Large intestine (tissue), 3 donors: Measurements from ENCODE around the gene PRR29. TPM values are rescaled to one million over a fixed set of nuclear protein-coding genes. Genes with fewer than 3 reads are reported as not detected.

Source experiments
- DNase-seq, 2 donors: peaks; one replicate each; pipeline versions ENCODE4 v3.0.0 to v3.0.0-alpha.2; 2013
- H3K27ac ChIP-seq: one replicate; pipeline ENCODE4 v1.5.1; 2013; ENCODE audit warnings: low read length
- H3K27me3 ChIP-seq: 2 replicates; pipeline ENCODE4 v1.6.1; 2013; ENCODE audit warnings: low read length; ENCODE audit not compliant: control insufficient read depth, insufficient read depth
- H3K36me3 ChIP-seq: 2 replicates; pipeline ENCODE4 v1.6.1; 2013; ENCODE audit warnings: low read length; ENCODE audit not compliant: control insufficient read depth, insufficient read depth
- H3K4me1 ChIP-seq: one replicate; pipeline ENCODE4 v1.6.1; 2013; ENCODE audit warnings: low read length; ENCODE audit not compliant: control insufficient read depth, insufficient read depth
- H3K4me3 ChIP-seq: one replicate; pipeline ENCODE4 v1.5.1; 2013; ENCODE audit warnings: low read length
- H3K9me3 ChIP-seq: one replicate; pipeline ENCODE4 v1.6.1; 2013; ENCODE audit warnings: mild to moderate bottlenecking, low read depth, low read length, moderate library complexity; ENCODE audit not compliant: control insufficient read depth
- WGBS: methylation state at CpG from one replicate; pipeline ENCODE4 v1.1.5; 2013; ENCODE audit warnings: low lambda C conversion rate; ENCODE audit not compliant: insufficient coverage; 5-methylcytosine and 5-hydroxymethylcytosine counted together
- polyA plus RNA-seq: library from polyadenylated mRNA; unstranded; fragments of 120-200 nt; gene quantifications from one replicate; pipeline ENCODE4 v1.2.1, GENCODE V29; 2013

PRR29 gene
- polyA plus RNA-seq, 1 donor = 1.2 TPM

- H3K36me3 ChIP-seq = no peaks in the 10 kb centered on the region
- no peaks in the 10 kb centered on the region for H3K9me3 ChIP-seq
- H3K4me1 ChIP-seq = peaks cover 5% of the 10 kb centered on the region
- no peak overlapping the region for H3K4me3 ChIP-seq
- DNase-seq = no peak
- H3K27me3 ChIP-seq = peaks cover 11% of the 10 kb centered on the region
- H3K27ac ChIP-seq = no peak overlapping the region
- no CpG with 5 or more reads among the region's 9 CpGs for WGBS
Observed at GRCh38 chr17:63960006-63960405, 38.1 kb upstream of the PRR29 start.

- DNase-seq = no peak
- no CpG with 5 or more reads among the region's 7 CpGs for WGBS
- no peaks in the 10 kb centered on the region for H3K9me3 ChIP-seq
- H3K4me1 ChIP-seq = peaks cover 5% of the 10 kb centered on the region
- H3K36me3 ChIP-seq = no peaks in the 10 kb centered on the region
- no peak overlapping the region for H3K4me3 ChIP-seq
- H3K27me3 ChIP-seq = peaks cover 11% of the 10 kb centered on the region
- H3K27ac ChIP-seq = no peak overlapping the region
Observed at GRCh38 chr17:63960430-63960829, 37.7 kb upstream of the PRR29 start.

- peaks cover 11% of the 10 kb centered on the region for H3K27me3 ChIP-seq
- no peaks in the 10 kb centered on the region for H3K9me3 ChIP-seq
- H3K36me3 ChIP-seq = no peaks in the 10 kb centered on the region
- no CpG with 5 or more reads among the region's 37 CpGs for WGBS
- DNase-seq = peak; percentile 60 to 79
- H3K4me3 ChIP-seq = no peak overlapping the region
- H3K27ac ChIP-seq = no peak overlapping the region
- H3K4me1 ChIP-seq = peaks cover 5% of the 10 kb centered on the region
Observed at GRCh38 chr17:63961355-63962212, 36.6 kb upstream of the PRR29 start.

GRCh38 chr17:63962298-63962744, 35.8 kb upstream of the PRR29 start:
- Histone ChIP-seq H3K4me3 (no peak overlapping the region), H3K27ac (no peak overlapping the region), H3K9me3 (no peaks in the 10 kb centered on the region), H3K36me3 (no peaks in the 10 kb centered on the region), H3K4me1 (peaks cover 5% of the 10 kb centered on the region), H3K27me3 (peaks cover 11% of the 10 kb centered on the region)
- no peak for DNase-seq
- WGBS = no CpG with 5 or more reads among the region's 10 CpGs

- H3K36me3 ChIP-seq = no peaks in the 10 kb centered on the region
- no peak for DNase-seq
- H3K4me1 ChIP-seq = peaks cover 5% of the 10 kb centered on the region
- H3K9me3 ChIP-seq = no peaks in the 10 kb centered on the region
- H3K27ac ChIP-seq = no peak overlapping the region
- peaks cover 11% of the 10 kb centered on the region for H3K27me3 ChIP-seq
- WGBS = 100% methylated on average over 1 of the region's 4 CpGs
- no peak overlapping the region for H3K4me3 ChIP-seq
Observed at GRCh38 chr17:63963123-63963522, 35.0 kb upstream of the PRR29 start.

- Histone ChIP-seq H3K36me3 (no peaks in the 10 kb centered on the region), H3K4me3 (no peak overlapping the region), H3K27ac (no peak overlapping the region), H3K9me3 (no peaks in the 10 kb centered on the region), H3K4me1 (no peaks in the 10 kb centered on the region), H3K27me3 (no peaks in the 10 kb centered on the region)
- no peak for DNase-seq
- no CpG with 5 or more reads among the region's 11 CpGs for WGBS
Observed at GRCh38 chr17:63966646-63967264, 31.4 kb upstream of the PRR29 start.

- no peaks in the 10 kb centered on the region for H3K27me3 ChIP-seq
- no peak for DNase-seq
- WGBS = no CpG with 5 or more reads among the region's 19 CpGs
- H3K36me3 ChIP-seq = no peaks in the 10 kb centered on the region
- no peak overlapping the region for H3K4me3 ChIP-seq
- no peaks in the 10 kb centered on the region for H3K9me3 ChIP-seq
- no peak overlapping the region for H3K27ac ChIP-seq
- no peaks in the 10 kb centered on the region for H3K4me1 ChIP-seq
Observed at GRCh38 chr17:63967953-63968352, 30.2 kb upstream of the PRR29 start.

GRCh38 chr17:63969278-63969677, 28.9 kb upstream of the PRR29 start:
- 100% methylated on average over 1 of the region's 10 CpGs for WGBS
- no peaks in the 10 kb centered on the region for H3K9me3 ChIP-seq
- H3K27me3 ChIP-seq = no peaks in the 10 kb centered on the region
- DNase-seq = no peak
- H3K36me3 ChIP-seq = no peaks in the 10 kb centered on the region
- no peak overlapping the region for H3K4me3 ChIP-seq
- no peaks in the 10 kb centered on the region for H3K4me1 ChIP-seq
- no peak overlapping the region for H3K27ac ChIP-seq

- H3K4me3 ChIP-seq = no peak within 1 kb of the TSS
- no peaks in the 10 kb centered on the region for H3K27me3 ChIP-seq
- H3K4me1 ChIP-seq = no peaks in the 10 kb centered on the region
- no peaks in the 10 kb centered on the region for H3K9me3 ChIP-seq
- no peak within 1 kb of the TSS for H3K27ac ChIP-seq
- DNase-seq = no peak
- WGBS = no CpG with 5 or more reads among the region's 14 CpGs
- H3K36me3 ChIP-seq = no peaks in the 10 kb centered on the region
Observed at GRCh38 chr17:63972796-63973195, 25.4 kb upstream of the PRR29 start, which contains the start of gene SCN4A. Gene SCN4A, minus strand, starts transcription at chr17:63972918. Its CDS starts 77 bp downstream, at chr17:63972841.

GRCh38 chr17:63973247-63973646, 24.9 kb upstream of the PRR29 start:
- Histone ChIP-seq H3K36me3 (no peaks in the 10 kb centered on the region), H3K27me3 (no peaks in the 10 kb centered on the region), H3K4me1 (no peaks in the 10 kb centered on the region), H3K27ac (no peak overlapping the region), H3K4me3 (no peak overlapping the region), H3K9me3 (no peaks in the 10 kb centered on the region)
- no CpG with 5 or more reads among the region's 6 CpGs for WGBS
- no peak for DNase-seq
